CD4-positive, alpha-beta T cell (primary cell): ENCODE data around the gene ALDH16A1. TPM values are rescaled to one million over a fixed set of nuclear protein-coding genes. Genes with fewer than 3 reads are reported as not detected.

Experiments
- ATAC-seq: fragments of 200-7000 bp; cut with Tn5 transposase; one replicate; pipeline ENCODE4 v1.10.0; 2022; ENCODE audit warnings: mild to moderate bottlenecking; ENCODE audit not compliant: poor library complexity
- CTCF ChIA-PET: fragments of 350-600 bp; sonication (Branson Sonifier 250); formaldehyde crosslinking; loops from one replicate; lab custom pipeline; 2021; ENCODE audit warnings: antibody characterized with exemption, inconsistent platforms; lab: Charles Lee
- POLR2A ChIA-PET: fragments of 350-600 bp; sonication (Branson Sonifier 250); formaldehyde crosslinking; loops from one replicate; lab custom pipeline; 2021; ENCODE audit warnings: antibody characterized with exemption, inconsistent platforms; lab: Charles Lee
- DNase-seq, 14 experiments: peaks; one replicate each; pipeline ENCODE4 v3.0.0-alpha.2; 2013 to 2020; ENCODE audit warnings: mixed read lengths in 2 of 14
- H3K27ac ChIP-seq, 2 donors: one replicate each; pipeline versions ENCODE4 v1.5.1 to v1.7.0; 2013; ENCODE audit warnings: low read length in 2 of 2, low read depth in 1 of 2, mild to moderate bottlenecking in 1 of 2
- H3K27me3 ChIP-seq, 2 experiments: 1 replicate in 1 of 2; 2 replicates in 1 of 2; pipeline versions ENCODE4 v1.6.1 to v1.7.0; 2013; ENCODE audit warnings: low read length in 2 of 2, control low read depth in 1 of 2, mild to moderate bottlenecking in 1 of 2, moderate library complexity in 1 of 2; ENCODE audit not compliant: insufficient read depth in 2 of 2, control insufficient read depth in 1 of 2
- H3K36me3 ChIP-seq: one replicate; pipeline ENCODE4 v1.6.1; 2013; ENCODE audit warnings: low read length, control low read depth; ENCODE audit not compliant: insufficient read depth
- H3K4me1 ChIP-seq: one replicate; pipeline ENCODE4 v1.6.1; 2013; ENCODE audit warnings: low read length, control low read depth; ENCODE audit not compliant: insufficient read depth
- H3K4me3 ChIP-seq: one replicate; pipeline ENCODE4 v1.5.1; 2013; ENCODE audit warnings: mild to moderate bottlenecking, low read length, moderate library complexity
- H3K9me3 ChIP-seq, 2 experiments: 1 replicate in 1 of 2; 2 replicates in 1 of 2; pipeline versions ENCODE4 v1.6.1 to v1.7.0; 2013; ENCODE audit warnings: low read length in 2 of 2, mild to moderate bottlenecking in 2 of 2, control low read depth in 1 of 2, moderate library complexity in 1 of 2; ENCODE audit not compliant: control insufficient read depth in 1 of 2, insufficient read depth in 1 of 2
- H3K27ac Mint-ChIP-seq: one replicate; pipeline ENCODE4 v1.8.0; 2020; ENCODE audit warnings: mixed read lengths
- H3K27me3 Mint-ChIP-seq: one replicate; pipeline ENCODE4 v1.8.0; 2021; ENCODE audit warnings: mixed read lengths
- H3K36me3 Mint-ChIP-seq: one replicate; pipeline ENCODE4 v1.8.0; 2021; ENCODE audit warnings: low read depth, mixed read lengths
- H3K4me1 Mint-ChIP-seq: one replicate; pipeline ENCODE4 v1.8.0; 2021; ENCODE audit warnings: low read depth, mixed read lengths
- H3K4me3 Mint-ChIP-seq: one replicate; pipeline ENCODE4 v1.8.0; 2020; ENCODE audit warnings: mild to moderate bottlenecking, mixed read lengths
- H3K9me3 Mint-ChIP-seq: one replicate; pipeline ENCODE4 v1.8.0; 2020; ENCODE audit warnings: mixed read lengths
- CTCF ChIP-seq: fragments of 200-600 bp; IDR thresholded peaks from one replicate; pipeline ENCODE4 v1.8.0; 2022; ENCODE audit warnings: antibody characterized with exemption, mild to moderate bottlenecking
- intact Hi-C, 2 experiments: fragments of 100-400 bp; cut with DNase I in 1 of 2; cut with micrococcal nuclease in 1 of 2; formaldehyde crosslinking; loops; one replicate each; pipeline versions ENCODE4 v1.15.1 to v1.9.0; 2023 to 2025; cut with DNase I, micrococcal nuclease
- total RNA-seq, 174 experiments: library from RNA in 2 of 174; stranded (reverse) in 2 of 174; gene quantifications; one replicate each; pipeline ENCODE4 v1.2.3 and lab custom pipeline; 2021 to 2026

Gene ALDH16A1
- total RNA-seq, 2 experiments from 2014 or later = 25.1 to 25.8 TPM

DNA sequence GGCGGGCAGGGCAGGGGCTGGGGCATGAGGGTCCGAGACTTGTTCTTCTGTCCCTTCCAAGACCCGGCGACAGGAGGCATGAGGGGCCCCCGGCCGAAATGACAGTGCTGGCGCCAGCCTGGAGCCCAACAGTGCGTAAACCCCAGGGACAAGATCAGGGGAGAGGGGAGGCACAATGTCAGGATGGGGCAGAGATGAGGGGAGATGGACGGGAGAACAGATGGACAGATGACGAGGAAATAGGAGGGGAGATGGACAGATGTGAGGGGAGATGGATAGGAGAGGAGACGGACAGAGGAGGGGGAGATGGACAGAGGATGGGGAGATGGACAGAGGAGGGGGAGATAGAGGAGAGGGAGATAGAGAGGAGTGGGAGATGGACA lies 21.5 kb downstream of the ALDH16A1 start:
- no peak for DNase-seq
- H3K27ac Mint-ChIP-seq = peak overlapping the region; percentile 98
- TF ChIP-seq CTCF = no peak
- Histone ChIP-seq H3K4me3 (peak overlapping the region; percentile 97), H3K4me1 (peaks cover 73% of the 10 kb centered on the region), H3K27ac (peak overlapping the region; percentile 90 to 98), H3K27me3 (no peaks in the 10 kb centered on the region), H3K9me3 (no peaks in the 10 kb centered on the region), H3K36me3 (peaks cover 21% of the 10 kb centered on the region)
- intact Hi-C loops = loop anchor here (1.0 to 10.0 kb wide), 6 partner anchors 14 to 200 kb away; partner anchors contain the start of genes ALDH16A1 (in 1 of the 2), PIH1D1 (in 1 of the 2), PRMT1 (in 1 of the 2) and RPS11 (in 1 of the 2)
- POLR2A ChIA-PET = interaction anchor here (1.0 to 6.4 kb wide), 9 partner anchors 14 to 116 kb away, joined by 3 to 120 read pairs (median 13); partner anchors contain the start of genes ALDH16A1, PIH1D1, PRR12 and RPL13A
- H3K36me3 Mint-ChIP-seq = peaks cover 41% of the 10 kb centered on the region
- H3K4me3 Mint-ChIP-seq = peak overlapping the region; percentile 100
- CTCF ChIA-PET = interaction anchor here (0.9 to 3.1 kb wide), 8 partner anchors 15 to 96 kb away, joined by 3 to 20 read pairs (median 7); partner anchors contain the start of gene PIH1D1
- no peaks in the 10 kb centered on the region for H3K27me3 Mint-ChIP-seq
- H3K4me1 Mint-ChIP-seq = peaks cover 56% of the 10 kb centered on the region
- no peaks in the 10 kb centered on the region for H3K9me3 Mint-ChIP-seq
- ATAC-seq = no peak

- Mint-ChIP-seq H3K27me3 (no peaks in the 10 kb centered on the region), H3K4me3 (peak overlapping the region; percentile 100), H3K9me3 (no peaks in the 10 kb centered on the region), H3K36me3 (peaks cover 48% of the 10 kb centered on the region), H3K27ac (peak overlapping the region; percentile 98), H3K4me1 (peaks cover 50% of the 10 kb centered on the region)
- Histone ChIP-seq H3K27me3 (no peaks in the 10 kb centered on the region), H3K36me3 (peaks cover 29% of the 10 kb centered on the region), H3K4me3 (peak overlapping the region; percentile 97), H3K27ac (peak overlapping the region; percentile 90 to 98), H3K4me1 (peaks cover 73% of the 10 kb centered on the region), H3K9me3 (no peaks in the 10 kb centered on the region)
- peak in 2 of 14 experiments; percentile 49 to 58 for DNase-seq
- no peak for TF ChIP-seq CTCF
- POLR2A ChIA-PET = interaction anchor here (0.5 to 3.1 kb wide), 9 partner anchors 13 to 201 kb away, joined by 3 to 24 read pairs (median 6); partner anchors contain the start of genes ALDH16A1, PIH1D1, PRMT1 and RPL13A
- ATAC-seq = no peak
- intact Hi-C loops = loop anchor here (2.0 to 10.0 kb wide), 3 partner anchors 13 to 199 kb away; partner anchors contain the start of genes PRMT1 (in 1 of the 2) and RPS11 (in 1 of the 2)
- CTCF ChIA-PET = interaction anchor here (0.6 to 2.5 kb wide), 18 partner anchors 10 to 249 kb away, joined by 3 to 14 read pairs (median 4); partner anchors contain the start of genes ALDH16A1, CD37, NOSIP and PIH1D1
Measured at GRCh38 chr19:49475191-49475917, 22.3 kb downstream of the ALDH16A1 start.
